ENCODE data around the gene CLSTN2. TPM values are rescaled to one million over a fixed set of nuclear protein-coding genes. Genes with fewer than 3 reads are reported as not detected.

Gene CLSTN2
- total RNA-seq, 2 donors from 2014 or later, result 0.82 to 1.3 TPM

- Histone ChIP-seq H3K36me3 (no peaks in the 10 kb centered on the region), H3K27me3 (no peaks in the 10 kb centered on the region), H3K9me3 (no peaks in the 10 kb centered on the region), H3K4me1 (no peaks in the 10 kb centered on the region), H3K27ac (no peak overlapping the region), H3K9ac (ENCODE audit: low read depth in 2 of 2, low read length in 2 of 2) (no peak overlapping the region), H3K4me3 (no peak overlapping the region)
- no peak for TF ChIP-seq CTCF (IDR thresholded peaks at IDR 0.05)
- intact Hi-C loops (cut with DNase I), result no loop called here
- DNase-seq, result no peak
These were observed 453.4 kb downstream of the CLSTN2 start for GRCh38 chr3:140388202-140388922.

DNA sequence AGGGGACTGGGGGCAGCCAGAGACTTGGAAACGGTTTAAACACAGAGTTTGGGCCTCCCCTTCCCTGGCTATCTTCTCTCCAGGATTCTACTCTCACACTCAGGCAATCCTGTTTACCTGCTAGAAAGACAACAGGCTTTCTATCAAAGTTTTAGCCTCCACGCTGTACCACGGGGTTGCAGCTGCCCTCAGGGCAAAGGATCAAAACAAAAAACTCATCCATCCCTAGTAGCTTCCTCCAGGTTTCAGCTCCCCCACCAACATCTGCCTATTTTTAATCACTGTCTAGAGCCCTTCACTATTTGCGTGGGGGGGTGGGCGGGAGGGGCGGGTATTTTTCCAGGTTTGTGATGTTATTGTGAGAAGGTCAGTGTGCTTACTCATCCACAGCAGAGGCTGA lies 456.1 kb downstream of the CLSTN2 start:
- Histone ChIP-seq H3K4me3 (no peak overlapping the region), H3K9me3 (no peaks in the 10 kb centered on the region), H3K27me3 (no peaks in the 10 kb centered on the region), H3K4me1 (no peaks in the 10 kb centered on the region), H3K27ac (no peak overlapping the region), H3K9ac (ENCODE audit: low read depth in 2 of 2, low read length in 2 of 2) (no peak overlapping the region), H3K36me3 (no peaks in the 10 kb centered on the region)
- no peak for DNase-seq
- intact Hi-C loops (cut with DNase I), result no loop called here
- TF ChIP-seq CTCF (IDR thresholded peaks at IDR 0.05), result no peak

DNA sequence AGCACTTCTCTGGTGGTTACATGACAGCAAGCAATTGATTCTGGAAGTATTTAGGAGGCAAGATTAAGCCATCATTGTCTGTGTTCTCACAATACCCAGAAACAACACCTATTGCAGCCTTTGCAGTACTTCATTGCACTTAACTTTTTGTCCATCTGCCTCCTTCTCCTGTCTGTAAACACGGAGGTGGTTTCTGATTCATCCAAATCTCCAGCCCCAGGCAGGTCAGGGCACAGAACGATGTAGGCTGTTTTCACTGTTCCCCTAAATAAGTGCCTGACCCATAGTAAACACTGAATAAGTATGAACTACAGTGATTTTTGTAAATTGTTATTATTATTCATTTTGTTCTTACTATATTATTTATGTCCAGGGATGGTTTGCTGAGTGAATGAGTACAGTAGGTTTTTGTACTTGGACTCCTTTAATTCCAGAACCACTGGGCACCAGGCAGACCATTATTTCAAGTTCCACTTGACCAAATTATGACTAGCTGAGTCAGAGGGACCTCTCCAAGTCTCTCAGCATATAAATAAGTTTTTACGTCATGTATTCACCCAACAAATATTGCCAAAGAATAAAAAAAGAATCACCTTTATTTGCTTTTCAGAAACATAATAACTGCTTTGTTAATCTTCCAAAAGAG lies 459.6 kb downstream of the CLSTN2 start:
- no peaks in the 10 kb centered on the region for H3K4me1 ChIP-seq
- no peak overlapping the region for H3K9ac ChIP-seq (ENCODE audit: low read depth in 2 of 2, low read length in 2 of 2)
- no peak for DNase-seq
- intact Hi-C loops (cut with DNase I), result no loop called here
- H3K4me3 ChIP-seq, result no peak overlapping the region
- no peak for TF ChIP-seq CTCF (IDR thresholded peaks at IDR 0.05)
- H3K9me3 ChIP-seq, result no peaks in the 10 kb centered on the region
- no peak overlapping the region for H3K27ac ChIP-seq
- H3K36me3 ChIP-seq, result no peaks in the 10 kb centered on the region
- H3K27me3 ChIP-seq, result no peaks in the 10 kb centered on the region

GRCh38 chr3:140395134-140396075 lies 460.4 kb downstream of the CLSTN2 start:
- no peaks in the 10 kb centered on the region for H3K9me3 ChIP-seq
- no peak overlapping the region for H3K9ac ChIP-seq (ENCODE audit: low read depth in 2 of 2, low read length in 2 of 2)
- H3K4me1 ChIP-seq, result no peaks in the 10 kb centered on the region
- DNase-seq, result no peak
- intact Hi-C loops (cut with DNase I), result no loop called here
- no peaks in the 10 kb centered on the region for H3K27me3 ChIP-seq
- H3K4me3 ChIP-seq, result no peak overlapping the region
- H3K27ac ChIP-seq, result no peak overlapping the region
- no peaks in the 10 kb centered on the region for H3K36me3 ChIP-seq
- no peak for TF ChIP-seq CTCF (IDR thresholded peaks at IDR 0.05)

DNA sequence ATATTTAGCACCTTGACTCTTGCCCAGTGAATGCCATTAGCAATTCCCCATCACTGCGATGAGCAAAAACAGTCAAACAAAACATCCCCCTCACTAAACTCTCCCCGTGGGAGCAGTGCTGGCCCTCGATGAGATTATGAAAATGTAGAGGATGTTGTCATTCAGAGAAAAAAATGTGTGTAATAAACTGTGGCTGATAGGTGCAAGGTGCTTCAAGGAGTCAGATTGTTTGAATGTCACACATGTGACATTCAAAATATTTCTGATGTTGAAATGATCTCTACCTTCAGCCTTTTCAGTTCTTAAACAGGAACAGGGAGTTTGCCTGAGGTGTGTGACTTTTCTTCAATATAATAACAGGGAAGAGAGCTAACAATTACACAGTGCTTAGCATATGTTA lies 461.1 kb downstream of the CLSTN2 start:
- Histone ChIP-seq H3K4me3 (no peak overlapping the region), H3K9me3 (no peaks in the 10 kb centered on the region), H3K27ac (no peak overlapping the region), H3K9ac (ENCODE audit: low read depth in 2 of 2, low read length in 2 of 2) (no peak overlapping the region), H3K27me3 (no peaks in the 10 kb centered on the region), H3K36me3 (no peaks in the 10 kb centered on the region), H3K4me1 (no peaks in the 10 kb centered on the region)
- no peak for TF ChIP-seq CTCF (IDR thresholded peaks at IDR 0.05)
- intact Hi-C loops (cut with DNase I), result no loop called here
- no peak for DNase-seq

All from colonic mucosa (tissue), 4 donors.